ENCODE measurements around the gene KCNH1.

DNA sequence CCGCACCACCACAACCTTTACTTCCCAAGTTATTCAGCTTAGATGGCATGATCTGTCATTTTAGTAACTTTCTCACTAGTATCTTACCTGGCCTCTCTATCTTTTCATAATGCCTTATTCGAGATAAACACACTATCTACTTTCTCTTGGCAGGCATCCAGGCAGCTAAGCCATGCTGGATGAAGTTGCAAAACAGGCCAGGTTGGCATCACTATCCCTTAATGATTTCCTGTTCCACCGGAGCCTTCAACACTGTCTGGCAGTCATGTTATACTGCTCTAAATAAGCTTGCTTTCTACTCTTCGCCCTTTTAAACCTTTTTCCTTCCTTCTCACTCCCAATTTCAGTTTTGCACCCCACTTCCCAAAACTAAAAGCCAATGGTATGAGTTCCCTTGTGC, 12.0 kb upstream of the KCNH1 start:
- TF ChIP-seq EZH2 (IDR thresholded peaks at IDR 0.05; ENCODE audit: insufficient read depth, poor library complexity, severe bottlenecking): no peak
- no peak for TF ChIP-seq EZH2phosphoT487 (IDR thresholded peaks at IDR 0.05; ENCODE audit: insufficient read depth, low read depth)

Data from GM23248 (cell line).